HG03095 (cell line): Measurements from ENCODE around the gene CELF2.
A peak's percentile ranks its signal among the peaks of the same experiment; 100 is the strongest.
"Not testable (repeated sequence)": the region's sequence is repeated elsewhere in the genome, so short reads cannot be mapped to it uniquely, and the experiment has no call there.

ENCODE experiments used
- ATAC-seq: cut with Tn5 transposase; IDR thresholded peaks from one replicate; pipeline ENCODE4 v1.9.1; 2021; ENCODE audit warnings: moderate library complexity; ENCODE audit not compliant: unreplicated experiment

The CELF2 gene

GRCh38 chr10:11167233-11167966 is 149.7 kb downstream of the CELF2 start:
- ATAC-seq, result no peak

GRCh38 chr10:11168423-11169090 is 150.9 kb downstream of the CELF2 start:
- ATAC-seq, result no peak

- ATAC-seq, result no peak
Measured at GRCh38 chr10:11169976-11170375, 152.3 kb downstream of the CELF2 start.

- no peak for ATAC-seq
Measured at GRCh38 chr10:11170574-11170973, 152.9 kb downstream of the CELF2 start.

GRCh38 chr10:11170993-11171851 is 153.6 kb downstream of the CELF2 start:
- peak; percentile 42 for ATAC-seq

GRCh38 chr10:11173042-11173441 is 155.4 kb downstream of the CELF2 start:
- no peak for ATAC-seq

GRCh38 chr10:11175823-11176243 is 158.2 kb downstream of the CELF2 start:
- peak; percentile 35 for ATAC-seq

- no peak for ATAC-seq
Measured at GRCh38 chr10:11176746-11177145, 159.1 kb downstream of the CELF2 start.

GRCh38 chr10:11177381-11177780 is 159.7 kb downstream of the CELF2 start:
- ATAC-seq, result no peak

GRCh38 chr10:11177926-11178471 is 160.3 kb downstream of the CELF2 start:
- ATAC-seq, result no peak

GRCh38 chr10:11178606-11179515 is 161.2 kb downstream of the CELF2 start:
- peak; percentile 75 for ATAC-seq

GRCh38 chr10:11179516-11180105 is 161.9 kb downstream of the CELF2 start:
- ATAC-seq, result no peak

GRCh38 chr10:11180228-11180627 is 162.6 kb downstream of the CELF2 start:
- ATAC-seq, result peak; percentile 14

GRCh38 chr10:11181978-11182377 is 164.3 kb downstream of the CELF2 start:
- ATAC-seq, result no peak

GRCh38 chr10:11183015-11183414 is 165.3 kb downstream of the CELF2 start:
- ATAC-seq, result no peak

- ATAC-seq, result no peak
Measured at GRCh38 chr10:11184093-11184492, 166.4 kb downstream of the CELF2 start.

GRCh38 chr10:11185128-11185665 is 167.5 kb downstream of the CELF2 start:
- ATAC-seq, result not testable (repeated sequence)

- ATAC-seq, result no peak
Measured at GRCh38 chr10:11186374-11186773, 168.7 kb downstream of the CELF2 start.

- no peak for ATAC-seq
Measured at GRCh38 chr10:11189582-11190376, 172.1 kb downstream of the CELF2 start.
